Esophagus squamous epithelium (tissue), 5 donors: ENCODE data around the gene TOR1AIP1. TPM values are rescaled to one million over a fixed set of nuclear protein-coding genes. Genes with fewer than 3 reads are reported as not detected.
A peak's percentile ranks its signal among the peaks of the same experiment; 100 is the strongest.

Experiments
- DNase-seq: peaks from one replicate; lab custom pipeline; 2025; lab: John Stamatoyannopoulos, UW
- H3K27ac ChIP-seq, 4 donors: fragments of 200-600 bp; sonication (generic); one replicate each; pipeline ENCODE4 v1.5.1; 2016 to 2019; ENCODE audit warnings: mild to moderate bottlenecking in 1 of 4
- H3K27me3 ChIP-seq, 4 donors: fragments of 200-600 bp; sonication (generic); 1 replicate in 3 of 4; 2 replicates in 1 of 4; pipeline versions ENCODE4 v1.5.1 to v1.6.0; 2017 to 2021; ENCODE audit warnings: antibody characterized with exemption in 1 of 4
- H3K36me3 ChIP-seq, 3 donors: fragments of 200-600 bp; sonication (generic); one replicate each; pipeline ENCODE4 v1.5.1; 2016 to 2019
- H3K4me1 ChIP-seq, 3 donors: fragments of 200-600 bp; sonication (generic); one replicate each; pipeline ENCODE4 v1.5.1; 2017 to 2019
- H3K4me3 ChIP-seq, 4 donors: fragments of 200-600 bp; sonication (generic); 1 replicate in 3 of 4; 2 replicates in 1 of 4; pipeline ENCODE4 v1.5.1; 2016 to 2019; ENCODE audit warnings: mild to moderate bottlenecking in 2 of 4, moderate library complexity in 1 of 4
- H3K9me3 ChIP-seq, 3 donors: fragments of 200-600 bp; sonication (generic); one replicate each; pipeline ENCODE4 v1.5.1; 2016 to 2019
- CTCF ChIP-seq, 6 experiments: fragments of 450-650 bp in 4 of 6; fragments of 200-600 bp in 2 of 6; sonication (generic) in 2 of 6; IDR thresholded peaks; one replicate each; pipeline ENCODE4 v1.5.1; 2016 to 2019; ENCODE audit warnings: antibody characterized with exemption in 6 of 6, mild to moderate bottlenecking in 4 of 6, moderate library complexity in 4 of 6
- POLR2A ChIP-seq, 4 donors: fragments of 450-650 bp; IDR thresholded peaks; one replicate each; pipeline ENCODE4 v1.6.1; 2017; ENCODE audit warnings: antibody characterized with exemption in 4 of 4, mild to moderate bottlenecking in 4 of 4, moderate library complexity in 3 of 4
- WGBS, 2 donors: methylation state at CpG; one replicate each; pipeline ENCODE4 v1.1.5; 2018; 5-methylcytosine and 5-hydroxymethylcytosine counted together
- intact Hi-C: fragments of 100-400 bp; cut with DNase I; formaldehyde crosslinking; loops from one replicate; pipeline ENCODE4 v1.15.0; 2022
- total RNA-seq, 4 donors: library from RNA; depleted of rRNA; stranded (reverse); fragments of >200 nt; gene quantifications; one replicate each; pipeline ENCODE4 v1.1.0, GENCODE V29; 2016
- donor health status: DM: yes; HTN: yes; CAD: no.

TOR1AIP1 gene
- total RNA-seq, 4 donors from 2014 or later: 26.1 to 78.8 (median 35.3) TPM

- 1 to 5% methylated on average over 17 to 18 of the region's 22 CpGs for WGBS, 2 donors
- no peaks in the 10 kb centered on the region for H3K27me3 ChIP-seq
- peak overlapping the region; percentile 99 to 100 (median 100) for H3K27ac ChIP-seq
- TF ChIP-seq POLR2A (IDR thresholded peaks at IDR 0.05) (peak in 1 of 4 donors; percentile 3), CTCF (IDR thresholded peaks at IDR 0.05) (no peak)
- intact Hi-C loops: no loop called here
- DNase-seq: no peak
- H3K4me1 ChIP-seq: peaks cover under 1 to 59% (median 14%) of the 10 kb centered on the region in 3 donors
- no peaks in the 10 kb centered on the region for H3K9me3 ChIP-seq
- H3K36me3 ChIP-seq: peaks cover 0 to 24% (median 0%) of the 10 kb centered on the region in 3 donors
- H3K4me3 ChIP-seq: peak overlapping the region; percentile 80 to 97 (median 84)
Observed at GRCh38 chr1:179881642-179882252, 338 bp upstream of the TOR1AIP1 start.

GRCh38 chr1:179883040-179883744 lies 1.1 kb downstream of the TOR1AIP1 start:
- Histone ChIP-seq H3K36me3 (peaks cover 0 to 39% (median 0%) of the 10 kb centered on the region in 3 donors), H3K9me3 (no peaks in the 10 kb centered on the region), H3K4me3 (peak overlapping the region; percentile 80 to 97 (median 84)), H3K27me3 (no peaks in the 10 kb centered on the region), H3K4me1 (peaks cover 0 to 63% (median 17%) of the 10 kb centered on the region in 3 donors), H3K27ac (peak overlapping the region; percentile 99 to 100 (median 100))
- intact Hi-C loops: no loop called here
- no peak for TF ChIP-seq POLR2A (IDR thresholded peaks at IDR 0.05)
- no peak for TF ChIP-seq CTCF (IDR thresholded peaks at IDR 0.05)
- WGBS, 2 donors: 1% methylated on average over 7 to 15 of the region's 26 CpGs
- no peak for DNase-seq

GRCh38 chr1:179883745-179884138 lies 1.7 kb downstream of the TOR1AIP1 start:
- Histone ChIP-seq H3K27ac (peak overlapping the region; percentile 99 to 100 (median 100)), H3K27me3 (no peaks in the 10 kb centered on the region), H3K4me3 (peak overlapping the region; percentile 80 to 97 (median 84)), H3K4me1 (peaks cover 0 to 69% (median 22%) of the 10 kb centered on the region in 3 donors), H3K9me3 (no peaks in the 10 kb centered on the region), H3K36me3 (peaks cover 0 to 43% (median 0%) of the 10 kb centered on the region in 3 donors)
- intact Hi-C loops: no loop called here
- TF ChIP-seq CTCF (IDR thresholded peaks at IDR 0.05) (no peak), POLR2A (IDR thresholded peaks at IDR 0.05) (no peak)
- no peak for DNase-seq
- 13% methylated on average over 4 of the region's 4 CpGs for WGBS, 2 donors

- no peak overlapping the region for H3K27ac ChIP-seq
- H3K4me1 ChIP-seq: peaks cover 0 to 60% (median 22%) of the 10 kb centered on the region in 3 donors
- WGBS, 2 donors: 53 to 58% methylated on average over 2 of the region's 2 CpGs
- no peak overlapping the region for H3K4me3 ChIP-seq
- TF ChIP-seq POLR2A (IDR thresholded peaks at IDR 0.05) (no peak), CTCF (IDR thresholded peaks at IDR 0.05) (no peak)
- DNase-seq: no peak
- no peaks in the 10 kb centered on the region for H3K9me3 ChIP-seq
- intact Hi-C loops: no loop called here
- no peaks in the 10 kb centered on the region for H3K27me3 ChIP-seq
- peaks cover 4 to 87% (median 20%) of the 10 kb centered on the region in 3 donors for H3K36me3 ChIP-seq
Observed at GRCh38 chr1:179888071-179888470, 6.0 kb downstream of the TOR1AIP1 start.

- WGBS, 2 donors: 69 to 78% methylated on average over 4 of the region's 4 CpGs
Observed at GRCh38 chr1:179889589-179889988, 7.5 kb downstream of the TOR1AIP1 start.

More at GRCh38 chr1:179889589-179889988, 7.5 kb downstream of the TOR1AIP1 start:
- H3K36me3 ChIP-seq: peaks cover 4 to 99% (median 20%) of the 10 kb centered on the region in 3 donors
- no peak for DNase-seq
- H3K4me3 ChIP-seq: no peak overlapping the region
- TF ChIP-seq POLR2A (IDR thresholded peaks at IDR 0.05) (no peak), CTCF (IDR thresholded peaks at IDR 0.05) (no peak)
- no peak overlapping the region for H3K27ac ChIP-seq
- intact Hi-C loops: no loop called here
- peaks cover 0 to 45% (median 13%) of the 10 kb centered on the region in 3 donors for H3K4me1 ChIP-seq
- H3K9me3 ChIP-seq: no peaks in the 10 kb centered on the region
- H3K27me3 ChIP-seq: no peaks in the 10 kb centered on the region
